ENCODE measurements around the gene SASH1. TPM values are rescaled to one million over a fixed set of nuclear protein-coding genes. Genes with fewer than 3 reads are reported as not detected.

The SASH1 gene
- total RNA-seq, 1 experiment from 2014 or later, result 9.8 TPM

GRCh38 chr6:148294059-148294458 lies 48.6 kb upstream of the SASH1 start:
- H3K4me2 ChIP-seq (ENCODE audit: low read length), result no peak overlapping the region
- no peaks in the 10 kb centered on the region for H3K79me2 ChIP-seq (ENCODE audit: low read length)
- no peaks in the 10 kb centered on the region for H3K9me2 ChIP-seq (replicated peaks; ENCODE audit: low read length)
- intact Hi-C loops (cut with micrococcal nuclease), result no loop called here
- no TSS peak for BruUV-seq (replicated peaks)
- H3K9me3 ChIP-seq (ENCODE audit: low read length), result no peaks in the 10 kb centered on the region
- DNase-seq (no peak), ATAC-seq (no peak)
- no peak overlapping the region for H3K4me3 ChIP-seq (ENCODE audit: low read length)
- TF ChIP-seq EZH2 (IDR thresholded peaks at IDR 0.05; ENCODE audit: low read length, unreplicated experiment) (no peak), EZH2phosphoT487 (IDR thresholded peaks at IDR 0.05; ENCODE audit: borderline replicate concordance, low read length) (no peak)
- TF ChIP-seq, protein P1, sequence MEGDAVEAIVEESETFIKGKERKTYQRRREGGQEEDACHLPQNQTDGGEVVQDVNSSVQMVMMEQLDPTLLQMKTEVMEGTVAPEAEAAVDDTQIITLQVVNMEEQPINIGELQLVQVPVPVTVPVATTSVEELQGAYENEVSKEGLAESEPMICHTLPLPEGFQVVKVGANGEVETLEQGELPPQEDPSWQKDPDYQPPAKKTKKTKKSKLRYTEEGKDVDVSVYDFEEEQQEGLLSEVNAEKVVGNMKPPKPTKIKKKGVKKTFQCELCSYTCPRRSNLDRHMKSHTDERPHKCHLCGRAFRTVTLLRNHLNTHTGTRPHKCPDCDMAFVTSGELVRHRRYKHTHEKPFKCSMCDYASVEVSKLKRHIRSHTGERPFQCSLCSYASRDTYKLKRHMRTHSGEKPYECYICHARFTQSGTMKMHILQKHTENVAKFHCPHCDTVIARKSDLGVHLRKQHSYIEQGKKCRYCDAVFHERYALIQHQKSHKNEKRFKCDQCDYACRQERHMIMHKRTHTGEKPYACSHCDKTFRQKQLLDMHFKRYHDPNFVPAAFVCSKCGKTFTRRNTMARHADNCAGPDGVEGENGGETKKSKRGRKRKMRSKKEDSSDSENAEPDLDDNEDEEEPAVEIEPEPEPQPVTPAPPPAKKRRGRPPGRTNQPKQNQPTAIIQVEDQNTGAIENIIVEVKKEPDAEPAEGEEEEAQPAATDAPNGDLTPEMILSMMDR (conservative IDR thresholded peaks at IDR 0.05; ENCODE audit: low read depth, low read length), result no peak
- no peak overlapping the region for H3K9ac ChIP-seq (ENCODE audit: low read length)
- no peaks in the 10 kb centered on the region for H4K20me1 ChIP-seq (ENCODE audit: low read length)
- H3K4me1 ChIP-seq (ENCODE audit: insufficient read depth, low read length), result no peaks in the 10 kb centered on the region
- H2AFZ ChIP-seq (ENCODE audit: low read length), result no peak overlapping the region
- no peaks in the 10 kb centered on the region for H3F3A ChIP-seq (ENCODE audit: low read length, unreplicated experiment)
- ChIA-PET POLR2A (ENCODE audit: unreplicated experiment) (no interaction called here), CTCF (no interaction called here)
- no peak overlapping the region for H3K27ac ChIP-seq (ENCODE audit: low read length)
- no peaks in the 10 kb centered on the region for H3K36me3 ChIP-seq (ENCODE audit: low read depth, low read length)
- H3K27me3 ChIP-seq (ENCODE audit: low read length), result no peaks in the 10 kb centered on the region

- no TSS peak for BruUV-seq (replicated peaks)
These were observed 47.3 kb upstream of the SASH1 start for GRCh38 chr6:148295261-148295887.

GRCh38 chr6:148296771-148297170 lies 45.9 kb upstream of the SASH1 start:
- ChIA-PET CTCF (no interaction called here), POLR2A (ENCODE audit: unreplicated experiment) (no interaction called here)
- DNase-seq (no peak), ATAC-seq (no peak)
- Histone ChIP-seq H3K4me1 (ENCODE audit: insufficient read depth, low read length) (no peaks in the 10 kb centered on the region), H4K20me1 (ENCODE audit: low read length) (no peaks in the 10 kb centered on the region), H3K27me3 (ENCODE audit: low read length) (no peaks in the 10 kb centered on the region), H3K9me2 (replicated peaks; ENCODE audit: low read length) (no peaks in the 10 kb centered on the region), H3K79me2 (ENCODE audit: low read length) (no peaks in the 10 kb centered on the region), H3K4me2 (ENCODE audit: low read length) (no peak overlapping the region), H3K4me3 (ENCODE audit: low read length) (no peak overlapping the region), H3F3A (ENCODE audit: low read length, unreplicated experiment) (no peaks in the 10 kb centered on the region), H3K9ac (ENCODE audit: low read length) (no peak overlapping the region), H3K27ac (ENCODE audit: low read length) (no peak overlapping the region), H2AFZ (ENCODE audit: low read length) (no peak overlapping the region), H3K9me3 (ENCODE audit: low read length) (no peaks in the 10 kb centered on the region), H3K36me3 (ENCODE audit: low read depth, low read length) (no peaks in the 10 kb centered on the region)
- intact Hi-C loops (cut with micrococcal nuclease), result no loop called here
- BruUV-seq (replicated peaks), result no TSS peak
- TF ChIP-seq EZH2 (IDR thresholded peaks at IDR 0.05; ENCODE audit: low read length, unreplicated experiment) (no peak), EZH2phosphoT487 (IDR thresholded peaks at IDR 0.05; ENCODE audit: borderline replicate concordance, low read length) (no peak)
- TF ChIP-seq, protein P1 (conservative IDR thresholded peaks at IDR 0.05; ENCODE audit: low read depth, low read length), result no peak

More at GRCh38 chr6:148295261-148295887, 47.3 kb upstream of the SASH1 start:
- no peak for ATAC-seq
- no peaks in the 10 kb centered on the region for H3K9me3 ChIP-seq (ENCODE audit: low read length)
- H3K27ac ChIP-seq (ENCODE audit: low read length), result no peak overlapping the region
- no peak overlapping the region for H2AFZ ChIP-seq (ENCODE audit: low read length)
- POLR2A ChIA-PET (ENCODE audit: unreplicated experiment), result no interaction called here
- no peak overlapping the region for H3K4me3 ChIP-seq (ENCODE audit: low read length)
- no peak for DNase-seq
- intact Hi-C loops (cut with micrococcal nuclease), result no loop called here
- H3K4me2 ChIP-seq (ENCODE audit: low read length), result no peak overlapping the region
- H3K9me2 ChIP-seq (replicated peaks; ENCODE audit: low read length), result no peaks in the 10 kb centered on the region
- no peaks in the 10 kb centered on the region for H3F3A ChIP-seq (ENCODE audit: low read length, unreplicated experiment)
- H3K27me3 ChIP-seq (ENCODE audit: low read length), result no peaks in the 10 kb centered on the region
- CTCF ChIA-PET, result no interaction called here
- H3K36me3 ChIP-seq (ENCODE audit: low read depth, low read length), result no peaks in the 10 kb centered on the region
- H3K79me2 ChIP-seq (ENCODE audit: low read length), result no peaks in the 10 kb centered on the region
- TF ChIP-seq EZH2phosphoT487 (IDR thresholded peaks at IDR 0.05; ENCODE audit: borderline replicate concordance, low read length), result no peak
- TF ChIP-seq, protein P1 (conservative IDR thresholded peaks at IDR 0.05; ENCODE audit: low read depth, low read length), result no peak
- TF ChIP-seq EZH2 (IDR thresholded peaks at IDR 0.05; ENCODE audit: low read length, unreplicated experiment), result no peak
- H3K4me1 ChIP-seq (ENCODE audit: insufficient read depth, low read length), result no peaks in the 10 kb centered on the region
- no peaks in the 10 kb centered on the region for H4K20me1 ChIP-seq (ENCODE audit: low read length)
- H3K9ac ChIP-seq (ENCODE audit: low read length), result no peak overlapping the region

All from PC-3 (cell line).